PC-3 (cell line): ENCODE results near the gene PTPRN2.

Experiments used
- EZH2 ChIP-seq: fragments of 300-600 bp; sonication (generic); IDR thresholded peaks from one replicate; pipeline ENCODE4 v1.6.1; 2017; ENCODE audit warnings: antibody characterized with exemption, mild to moderate bottlenecking, low read length; ENCODE audit not compliant: unreplicated experiment
- EZH2phosphoT487 ChIP-seq: fragments of 300-600 bp; sonication (generic); IDR thresholded peaks from 2 replicates; pipeline ENCODE4 v1.6.1; 2018; ENCODE audit warnings: mild to moderate bottlenecking, antibody characterized with exemption, low read length, borderline replicate concordance
- TF ChIP-seq, protein P1 (sequence below): fragments of 300-600 bp; sonication (generic); conservative IDR thresholded peaks from 2 replicates; pipeline ENCODE4 v1.5.1; 2017; ENCODE audit warnings: antibody characterized with exemption, low read depth, mild to moderate bottlenecking, low read length

DNA sequence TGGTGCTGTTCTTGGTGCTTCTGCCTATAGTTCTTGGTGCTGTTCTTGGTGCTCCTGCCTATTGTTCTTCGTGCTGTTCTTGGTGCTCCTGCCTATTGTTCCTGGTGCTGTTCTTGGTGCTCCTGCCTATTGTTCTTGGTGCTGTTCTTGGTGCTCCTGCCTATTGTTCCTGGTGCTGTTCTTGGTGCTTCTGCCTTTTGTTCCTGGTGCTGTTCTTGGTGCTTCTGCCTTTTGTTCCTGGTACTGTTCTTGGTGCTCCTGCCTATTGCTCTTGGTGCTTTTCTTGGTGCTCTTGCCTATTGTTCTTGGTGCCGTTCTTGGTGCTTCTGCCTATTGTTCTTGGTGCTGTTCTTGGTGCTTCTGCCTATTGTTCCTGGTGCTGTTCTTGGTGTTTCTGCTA lies 71.1 kb downstream of the PTPRN2 start:
- TF ChIP-seq, protein P1, sequence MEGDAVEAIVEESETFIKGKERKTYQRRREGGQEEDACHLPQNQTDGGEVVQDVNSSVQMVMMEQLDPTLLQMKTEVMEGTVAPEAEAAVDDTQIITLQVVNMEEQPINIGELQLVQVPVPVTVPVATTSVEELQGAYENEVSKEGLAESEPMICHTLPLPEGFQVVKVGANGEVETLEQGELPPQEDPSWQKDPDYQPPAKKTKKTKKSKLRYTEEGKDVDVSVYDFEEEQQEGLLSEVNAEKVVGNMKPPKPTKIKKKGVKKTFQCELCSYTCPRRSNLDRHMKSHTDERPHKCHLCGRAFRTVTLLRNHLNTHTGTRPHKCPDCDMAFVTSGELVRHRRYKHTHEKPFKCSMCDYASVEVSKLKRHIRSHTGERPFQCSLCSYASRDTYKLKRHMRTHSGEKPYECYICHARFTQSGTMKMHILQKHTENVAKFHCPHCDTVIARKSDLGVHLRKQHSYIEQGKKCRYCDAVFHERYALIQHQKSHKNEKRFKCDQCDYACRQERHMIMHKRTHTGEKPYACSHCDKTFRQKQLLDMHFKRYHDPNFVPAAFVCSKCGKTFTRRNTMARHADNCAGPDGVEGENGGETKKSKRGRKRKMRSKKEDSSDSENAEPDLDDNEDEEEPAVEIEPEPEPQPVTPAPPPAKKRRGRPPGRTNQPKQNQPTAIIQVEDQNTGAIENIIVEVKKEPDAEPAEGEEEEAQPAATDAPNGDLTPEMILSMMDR: no peak
- TF ChIP-seq EZH2phosphoT487 (no peak), EZH2 (no peak)
